ENCODE results near the gene AGXT. TPM values are rescaled to one million over a fixed set of nuclear protein-coding genes. Genes with fewer than 3 reads are reported as not detected.

The AGXT gene
- not detected for polyA plus RNA-seq (2012; ENCODE audit: insufficient read length, low read depth)

- no peak for TF ChIP-seq REST (IDR thresholded peaks at IDR 0.05; ENCODE audit: insufficient read depth in 1 of 2, low read depth in 2 of 2, low read length in 2 of 2)
Measured at GRCh38 chr2:240868286-240869108, at the start of gene AGXT. TSS of gene AGXT (plus strand) at chr2:240868824. CDS start at chr2:240868866, 42 bp downstream.

- TF ChIP-seq TAF1 (IDR thresholded peaks at IDR 0.05; ENCODE audit: borderline replicate concordance, insufficient read depth, low read length) (no peak), POLR2AphosphoS5 (IDR thresholded peaks at IDR 0.05; ENCODE audit: low read depth, low read length) (no peak), REST (IDR thresholded peaks at IDR 0.05; ENCODE audit: insufficient read depth in 1 of 2, low read depth in 2 of 2, low read length in 2 of 2) (no peak), SIN3A (IDR thresholded peaks at IDR 0.05; ENCODE audit: borderline replicate concordance, insufficient read depth, low read length) (no peak), FOXP2 (optimal IDR thresholded peaks at IDR 0.05; ENCODE audit: borderline replicate concordance, extremely low read depth, extremely low read length, insufficient read depth) (no peak)
Measured at GRCh38 chr2:240819126-240819857, 49.3 kb upstream of the AGXT start.

- TF ChIP-seq REST (IDR thresholded peaks at IDR 0.05; ENCODE audit: insufficient read depth in 1 of 2, low read depth in 2 of 2, low read length in 2 of 2) (no peak), POLR2AphosphoS5 (IDR thresholded peaks at IDR 0.05; ENCODE audit: low read depth, low read length) (no peak), FOXP2 (optimal IDR thresholded peaks at IDR 0.05; ENCODE audit: borderline replicate concordance, extremely low read depth, extremely low read length, insufficient read depth) (no peak), TAF1 (IDR thresholded peaks at IDR 0.05; ENCODE audit: borderline replicate concordance, insufficient read depth, low read length) (no peak), SIN3A (IDR thresholded peaks at IDR 0.05; ENCODE audit: borderline replicate concordance, insufficient read depth, low read length) (no peak)
Measured at GRCh38 chr2:240819858-240820606, 48.6 kb upstream of the AGXT start, which contains the start of gene KIF1A. TSS of gene KIF1A (minus strand) at chr2:240820219. CDS start at chr2:240797752, 22,467 bp downstream.

GRCh38 chr2:240820607-240821428 lies 47.8 kb upstream of the AGXT start:
- TF ChIP-seq SIN3A (IDR thresholded peaks at IDR 0.05; ENCODE audit: borderline replicate concordance, insufficient read depth, low read length): no peak
- TF ChIP-seq TAF1 (IDR thresholded peaks at IDR 0.05; ENCODE audit: borderline replicate concordance, insufficient read depth, low read length): no peak

GRCh38 chr2:240821429-240821778 lies 47.2 kb upstream of the AGXT start:
- TF ChIP-seq POLR2AphosphoS5 (IDR thresholded peaks at IDR 0.05; ENCODE audit: low read depth, low read length) (no peak), SIN3A (IDR thresholded peaks at IDR 0.05; ENCODE audit: borderline replicate concordance, insufficient read depth, low read length) (no peak), TAF1 (IDR thresholded peaks at IDR 0.05; ENCODE audit: borderline replicate concordance, insufficient read depth, low read length) (no peak), FOXP2 (optimal IDR thresholded peaks at IDR 0.05; ENCODE audit: borderline replicate concordance, extremely low read depth, extremely low read length, insufficient read depth) (no peak), REST (IDR thresholded peaks at IDR 0.05; ENCODE audit: insufficient read depth in 1 of 2, low read depth in 2 of 2, low read length in 2 of 2) (no peak)
